K562 (cell line): ENCODE data around the gene CEACAM20. TPM values are rescaled to one million over a fixed set of nuclear protein-coding genes. Genes with fewer than 3 reads are reported as not detected.

ENCODE experiments used
- ARHGAP35 ChIP-seq: fragments of 450-650 bp; IDR thresholded peaks from 2 replicates; pipeline ENCODE4 v1.6.1; 2018; ENCODE audit not compliant: partially characterized antibody
- ARID1B ChIP-seq: fragments of 450-650 bp; IDR thresholded peaks from 2 replicates; pipeline ENCODE4 v1.6.1; 2016; ENCODE audit warnings: antibody characterized with exemption, mild to moderate bottlenecking, inconsistent platforms
- ASH1L ChIP-seq: fragments of 450-650 bp; IDR thresholded peaks from 2 replicates; pipeline ENCODE4 v1.6.1; 2018; ENCODE audit warnings: borderline replicate concordance, mild to moderate bottlenecking, low read depth; ENCODE audit not compliant: partially characterized antibody
- BRCA1 ChIP-seq, 2 experiments: fragments of 450-650 bp in 1 of 2; sonication (generic) in 1 of 2; formaldehyde crosslinking in 1 of 2; IDR thresholded peaks; 2 replicates each; pipeline versions ENCODE4 v1.5.0 to v1.6.1; 2017 to 2020; ENCODE audit warnings: mild to moderate bottlenecking in 1 of 2, missing genetic modification reagents in 1 of 2
- C11orf30 ChIP-seq: fragments of 450-650 bp; IDR thresholded peaks from 2 replicates; pipeline ENCODE4 v1.6.1; 2016; ENCODE audit warnings: low read depth, mild to moderate bottlenecking
- CCAR2 ChIP-seq: fragments of 200-400 bp; formaldehyde crosslinking; IDR thresholded peaks from 2 replicates; pipeline ENCODE4 v1.6.1; 2017; ENCODE audit warnings: mild to moderate bottlenecking, low read depth, low read length
- DDX20 ChIP-seq: fragments of 450-650 bp; IDR thresholded peaks from 2 replicates; pipeline ENCODE4 v1.6.1; 2016; ENCODE audit warnings: missing genetic modification characterization, low read depth, mild to moderate bottlenecking, missing compliant biosample characterization, moderate library complexity
- ELF1 ChIP-seq: fragments of 200-800 bp; sonication (Bioruptor generic); IDR thresholded peaks from 2 replicates; pipeline ENCODE4 v1.6.1; 2016; ENCODE audit warnings: missing genetic modification characterization, missing compliant biosample characterization
- KDM2B ChIP-seq: fragments of 250-450 bp; sonication (Bioruptor Pico); IDR thresholded peaks from 2 replicates; pipeline ENCODE4 v1.8.0; 2021; ENCODE audit warnings: mild to moderate bottlenecking, moderate library complexity
- NELFE ChIP-seq: IDR thresholded peaks from 2 replicates; pipeline ENCODE4 v1.6.1; 2011; ENCODE audit warnings: mild to moderate bottlenecking; ENCODE audit not compliant: insufficient read depth, insufficient read length
- NFE2L1 ChIP-seq: fragments of 450-650 bp; IDR thresholded peaks from 2 replicates; pipeline ENCODE4 v1.6.1; 2016; ENCODE audit warnings: missing genetic modification characterization, low read depth, mild to moderate bottlenecking, missing compliant biosample characterization, moderate library complexity, borderline replicate concordance
- NFXL1 ChIP-seq: fragments of 450-650 bp; formaldehyde crosslinking; IDR thresholded peaks from 2 replicates; pipeline ENCODE4 v1.4.0; 2021; ENCODE audit warnings: mild to moderate bottlenecking
- NONO ChIP-seq, 2 experiments: fragments of 200-400 bp in 1 of 2; fragments of 450-650 bp in 1 of 2; formaldehyde crosslinking in 1 of 2; IDR thresholded peaks; 2 replicates each; pipeline ENCODE4 v1.6.1; 2017; ENCODE audit warnings: low read depth in 2 of 2, mild to moderate bottlenecking in 2 of 2, moderate library complexity in 2 of 2, low read length in 1 of 2
- OTX1 ChIP-seq: fragments of 450-650 bp; formaldehyde crosslinking; IDR thresholded peaks from 2 replicates; pipeline ENCODE4 v1.4.0; 2022; ENCODE audit warnings: mild to moderate bottlenecking
- PHF21A ChIP-seq: fragments of 450-650 bp; IDR thresholded peaks from 2 replicates; pipeline ENCODE4 v1.6.1; 2017; ENCODE audit warnings: low read depth, borderline replicate concordance
- PHF8 ChIP-seq: fragments of 200-600 bp; sonication (generic); IDR thresholded peaks from 2 replicates; pipeline ENCODE4 v1.6.1; 2012; ENCODE audit warnings: mixed run types, mild to moderate bottlenecking, inconsistent platforms, low read length, moderate library complexity, borderline replicate concordance
- PML ChIP-seq: IDR thresholded peaks from 2 replicates; pipeline ENCODE4 v1.6.1; 2012; ENCODE audit warnings: low read length, inconsistent platforms
- POLR2AphosphoS2 ChIP-seq: IDR thresholded peaks from 2 replicates; pipeline ENCODE4 v1.6.1; 2012; ENCODE audit warnings: low read length, improper control_type of control experiment
- PTTG1 ChIP-seq: fragments of 450-650 bp; IDR thresholded peaks from 2 replicates; pipeline ENCODE4 v1.6.1; 2016; ENCODE audit warnings: low read depth, mild to moderate bottlenecking, missing genetic modification characterization, missing compliant biosample characterization
- RBBP5 ChIP-seq: fragments of 200-600 bp; sonication (generic); IDR thresholded peaks from 2 replicates; pipeline ENCODE4 v1.6.1; 2012; ENCODE audit warnings: borderline replicate concordance, mild to moderate bottlenecking, low read length, control low read depth, inconsistent platforms; ENCODE audit not compliant: insufficient read depth, poor library complexity, severe bottlenecking
- RBM22 ChIP-seq: fragments of 200-400 bp; formaldehyde crosslinking; IDR thresholded peaks from 2 replicates; pipeline ENCODE4 v1.6.1; 2018; ENCODE audit warnings: low read length, low read depth; ENCODE audit not compliant: poor library complexity, severe bottlenecking
- THRAP3 ChIP-seq: fragments of 450-650 bp; IDR thresholded peaks from 2 replicates; pipeline ENCODE4 v1.6.1; 2016; ENCODE audit warnings: mild to moderate bottlenecking, inconsistent platforms, borderline replicate concordance
- WHSC1 ChIP-seq: IDR thresholded peaks from one replicate; pipeline ENCODE4 v1.6.1; 2012; ENCODE audit warnings: low read length, control low read depth, inconsistent platforms
- XRCC3 ChIP-seq: fragments of 450-650 bp; IDR thresholded peaks from 2 replicates; pipeline ENCODE4 v1.6.1; 2017; ENCODE audit warnings: mild to moderate bottlenecking, moderate library complexity
- XRCC5 ChIP-seq: fragments of 200-400 bp; formaldehyde crosslinking; IDR thresholded peaks from 2 replicates; pipeline ENCODE4 v1.6.1; 2017; ENCODE audit warnings: low read depth, mild to moderate bottlenecking, low read length
- ZKSCAN1 ChIP-seq: fragments of 150-350 bp; IDR thresholded peaks from 2 replicates; pipeline ENCODE4 v1.6.1; 2016; ENCODE audit warnings: low read depth, low read length
- ZNF77 ChIP-seq: fragments of 250-450 bp; sonication (Bioruptor Pico); IDR thresholded peaks from 2 replicates; pipeline ENCODE4 v1.5.0; 2020
- polyA plus RNA-seq, 8 experiments: library from polyadenylated mRNA; depleted of rRNA in 4 of 8; stranded (reverse) in 5 of 8; unstranded in 3 of 8; fragments of >200 nt; fragmentation: Nextera tagmentation in 2 of 8; fragmentation: Illumina TruSeq in 1 of 8; extraction: Ambion mirVana in 2 of 8; extraction: Trizol in 1 of 8; gene quantifications; 2 replicates each; pipeline versions ENCODE4 v1.2.1 to v1.2.3, GENCODE V29; 2011 to 2014; ENCODE audit warnings: inconsistent platforms in 1 of 8, missing spikeins in 1 of 8
- total RNA-seq, 7 experiments: library from RNA; depleted of rRNA in 6 of 7; stranded (reverse); fragments of >200 nt in 6 of 7; fragmentation: Illumina TruSeq in 2 of 7; extraction: Trizol in 2 of 7; gene quantifications; 2 replicates each; pipeline versions ENCODE4 v1.2.1 to v1.2.3, GENCODE V29; 2011 to 2021; ENCODE audit warnings: low replicate concordance in 1 of 7
- TF ChIP-seq, protein P1 (sequence below): fragments of 250-450 bp; sonication (Bioruptor Pico); IDR thresholded peaks from 2 replicates; pipeline ENCODE4 v1.5.0; 2021
- TF ChIP-seq, protein P2 (sequence below): sonication (generic); formaldehyde crosslinking; IDR thresholded peaks from 2 replicates; pipeline ENCODE4 v1.5.0; 2020; ENCODE audit warnings: missing genetic modification reagents

The CEACAM20 gene
- total and polyA plus RNA-seq, 9 of the 15 experiments (the other 6 are each of a cell fraction or from before 2014, with no cell fraction given) = not detected

DNA sequence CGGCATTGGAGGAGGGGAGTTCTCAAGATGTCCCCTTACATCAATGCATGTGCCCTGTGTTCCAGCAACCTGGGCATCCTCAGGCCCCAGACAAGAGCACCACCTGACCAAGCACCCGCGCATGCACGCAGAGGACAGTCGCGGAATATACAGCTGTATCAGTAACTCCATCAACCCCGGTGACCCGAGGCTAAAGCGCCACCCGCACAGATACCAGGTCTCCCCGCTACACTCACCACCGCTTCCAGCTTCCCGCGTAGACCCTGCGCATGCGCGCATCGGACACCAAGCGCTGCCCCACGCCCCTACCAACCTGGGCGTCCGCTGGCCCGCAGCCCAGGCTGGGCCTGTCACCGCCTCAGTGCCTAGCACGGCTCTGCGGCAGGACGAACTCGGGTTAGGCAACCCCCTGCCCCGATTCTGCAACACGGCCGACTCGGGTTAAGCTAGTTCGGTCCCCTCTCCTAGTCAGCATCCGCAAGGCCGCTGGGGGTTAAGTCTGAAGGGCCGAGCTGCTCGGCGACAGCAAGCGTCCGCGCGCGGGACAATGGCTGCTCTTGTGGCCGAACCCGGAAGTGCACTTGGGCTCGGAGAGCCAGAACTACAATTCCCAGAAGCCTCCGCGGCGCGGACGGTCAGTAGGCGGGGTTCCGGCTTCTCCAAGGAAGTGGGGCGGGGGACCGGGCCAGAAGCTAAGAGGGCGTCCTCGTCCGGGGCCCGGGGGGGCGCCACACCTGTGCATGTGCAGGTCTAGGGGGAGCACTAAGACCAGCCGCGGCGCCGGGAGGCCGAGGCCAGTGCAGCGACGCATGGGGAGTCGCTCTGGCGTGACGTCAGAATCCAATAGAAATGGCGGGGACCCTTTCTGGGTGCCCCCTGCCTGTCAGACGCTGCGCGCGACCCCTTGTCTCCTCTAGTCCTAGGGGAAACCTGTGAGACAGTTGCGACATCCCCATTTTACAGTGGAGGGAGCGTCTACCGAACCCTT, 29.2 kb downstream of the CEACAM20 start, which contains the start of gene ZNF180 (continued):
- TF ChIP-seq NFXL1 = no peak
- peak; percentile 100 for TF ChIP-seq ELF1 (tag)
- TF ChIP-seq PTTG1 (tag) = no peak
- TF ChIP-seq BRCA1 (IDR thresholded peaks at IDR 0.05) = no peak
- TF ChIP-seq BRCA1 (CRISPR knock-in tag; IDR thresholded peaks at IDR 0.05) = 0 out of 2 replicates have a peak, but pooled peaks have one; percentile 60
- no peak for TF ChIP-seq ZKSCAN1
- no peak for TF ChIP-seq CCAR2
- TF ChIP-seq PML = peak; percentile 62
- TF ChIP-seq WHSC1 = no peak
- TF ChIP-seq DDX20 (tag) = no peak
- no peak for TF ChIP-seq THRAP3
- TF ChIP-seq PHF21A = no peak
- no peak for TF ChIP-seq XRCC3
- no peak for TF ChIP-seq NELFE
- no peak for TF ChIP-seq POLR2AphosphoS2
- TF ChIP-seq NONO (IDR thresholded peaks at IDR 0.05; ENCODE audit: low read depth in 2 of 2, low read length in 1 of 2) = no peak
- TF ChIP-seq ARID1B = no peak; the same call in 1 of the 2 replicates
- TF ChIP-seq KDM2B (CRISPR knock-in tag) = peak; percentile 59; the same call in 1 of the 2 replicates
- no peak for TF ChIP-seq XRCC5
- TF ChIP-seq, protein P1, sequence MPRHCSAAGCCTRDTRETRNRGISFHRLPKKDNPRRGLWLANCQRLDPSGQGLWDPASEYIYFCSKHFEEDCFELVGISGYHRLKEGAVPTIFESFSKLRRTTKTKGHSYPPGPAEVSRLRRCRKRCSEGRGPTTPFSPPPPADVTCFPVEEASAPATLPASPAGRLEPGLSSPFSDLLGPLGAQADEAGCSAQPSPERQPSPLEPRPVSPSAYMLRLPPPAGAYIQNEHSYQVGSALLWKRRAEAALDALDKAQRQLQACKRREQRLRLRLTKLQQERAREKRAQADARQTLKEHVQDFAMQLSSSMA = no peak
- TF ChIP-seq RBM22 = no peak
- TF ChIP-seq ARHGAP35 = no peak
- TF ChIP-seq RBBP5 = peak; percentile 65
- no peak for TF ChIP-seq OTX1 (CRISPR knock-in tag)
- no peak for TF ChIP-seq NFE2L1 (tag)
- peak; percentile 100 for TF ChIP-seq PHF8
- TF ChIP-seq, protein P2, sequence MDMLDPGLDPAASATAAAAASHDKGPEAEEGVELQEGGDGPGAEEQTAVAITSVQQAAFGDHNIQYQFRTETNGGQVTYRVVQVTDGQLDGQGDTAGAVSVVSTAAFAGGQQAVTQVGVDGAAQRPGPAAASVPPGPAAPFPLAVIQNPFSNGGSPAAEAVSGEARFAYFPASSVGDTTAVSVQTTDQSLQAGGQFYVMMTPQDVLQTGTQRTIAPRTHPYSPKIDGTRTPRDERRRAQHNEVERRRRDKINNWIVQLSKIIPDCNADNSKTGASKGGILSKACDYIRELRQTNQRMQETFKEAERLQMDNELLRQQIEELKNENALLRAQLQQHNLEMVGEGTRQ (CRISPR knock-in tag) = no peak
- TF ChIP-seq ZNF77 (CRISPR knock-in tag) = no peak
- TF ChIP-seq C11orf30 = peak; percentile 78
- peak; percentile 65 for TF ChIP-seq ASH1L
